SK-N-MC (cell line): ENCODE results near the gene DSN1.

Experiments
- EZH2 ChIP-seq: fragments of 200-600 bp; sonication (generic); IDR thresholded peaks from one replicate; pipeline ENCODE4 v1.6.1; 2017; ENCODE audit warnings: antibody characterized with exemption
- FOXP2 ChIP-seq: optimal IDR thresholded peaks from 2 replicates; pipeline ENCODE3; 2011; ENCODE audit warnings: mild to moderate bottlenecking, moderate library complexity; ENCODE audit not compliant: insufficient read depth; ENCODE audit errors: extremely low read length, control extremely low read depth
- POLR2AphosphoS5 ChIP-seq: IDR thresholded peaks from 2 replicates; pipeline ENCODE4 v1.6.1; 2012; ENCODE audit warnings: mild to moderate bottlenecking, low read depth, low read length, borderline replicate concordance

DNA sequence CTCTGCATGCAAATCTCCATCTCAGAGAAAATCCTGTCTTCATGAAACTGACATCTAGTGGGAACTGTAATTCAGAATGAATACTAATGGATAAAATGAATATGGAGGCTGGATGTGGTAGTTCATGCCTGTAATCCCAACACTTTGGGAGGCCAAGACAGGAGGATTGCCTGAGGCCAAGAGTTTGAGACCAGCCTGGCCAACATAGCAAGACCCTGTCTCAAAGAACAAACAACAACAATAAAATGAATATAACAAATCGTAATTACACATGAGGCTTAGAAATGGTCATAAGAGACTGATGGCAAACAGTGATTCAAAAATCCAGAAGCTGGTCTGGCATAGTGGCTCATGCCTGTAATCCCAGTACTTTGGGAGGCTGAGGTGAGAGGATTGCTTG, 44.6 kb upstream of the DSN1 start:
- TF ChIP-seq POLR2AphosphoS5: no peak
- TF ChIP-seq EZH2: no peak
- TF ChIP-seq FOXP2: no peak
